ENCODE data around the gene GAREM1.

DNA sequence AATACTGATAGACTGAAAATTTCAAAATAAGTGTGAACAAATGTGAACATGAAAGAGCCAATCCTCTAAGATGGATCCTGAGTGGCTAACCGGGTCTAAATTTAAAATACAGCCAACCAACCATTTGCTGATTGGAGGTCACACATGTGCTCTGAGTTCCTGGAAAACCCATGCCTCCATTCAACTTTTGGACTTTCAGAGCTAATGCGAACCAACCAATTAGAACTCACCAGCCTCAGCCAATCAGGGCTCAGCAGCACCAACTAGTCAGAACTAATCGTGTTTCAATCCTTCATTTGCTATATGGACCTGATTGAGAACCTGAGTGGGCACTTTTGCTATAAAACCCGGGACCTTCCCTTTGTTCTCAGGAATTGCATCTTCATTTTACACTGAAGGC is 169.3 kb downstream of the GAREM1 start:
- TF ChIP-seq, protein P1, sequence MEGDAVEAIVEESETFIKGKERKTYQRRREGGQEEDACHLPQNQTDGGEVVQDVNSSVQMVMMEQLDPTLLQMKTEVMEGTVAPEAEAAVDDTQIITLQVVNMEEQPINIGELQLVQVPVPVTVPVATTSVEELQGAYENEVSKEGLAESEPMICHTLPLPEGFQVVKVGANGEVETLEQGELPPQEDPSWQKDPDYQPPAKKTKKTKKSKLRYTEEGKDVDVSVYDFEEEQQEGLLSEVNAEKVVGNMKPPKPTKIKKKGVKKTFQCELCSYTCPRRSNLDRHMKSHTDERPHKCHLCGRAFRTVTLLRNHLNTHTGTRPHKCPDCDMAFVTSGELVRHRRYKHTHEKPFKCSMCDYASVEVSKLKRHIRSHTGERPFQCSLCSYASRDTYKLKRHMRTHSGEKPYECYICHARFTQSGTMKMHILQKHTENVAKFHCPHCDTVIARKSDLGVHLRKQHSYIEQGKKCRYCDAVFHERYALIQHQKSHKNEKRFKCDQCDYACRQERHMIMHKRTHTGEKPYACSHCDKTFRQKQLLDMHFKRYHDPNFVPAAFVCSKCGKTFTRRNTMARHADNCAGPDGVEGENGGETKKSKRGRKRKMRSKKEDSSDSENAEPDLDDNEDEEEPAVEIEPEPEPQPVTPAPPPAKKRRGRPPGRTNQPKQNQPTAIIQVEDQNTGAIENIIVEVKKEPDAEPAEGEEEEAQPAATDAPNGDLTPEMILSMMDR (IDR thresholded peaks at IDR 0.05; ENCODE audit: insufficient read depth, low read depth, low read length) = no peak
- TF ChIP-seq EZH2 (IDR thresholded peaks at IDR 0.05; ENCODE audit: insufficient read depth, low read length) = no peak

Measured in astrocyte (in vitro differentiated cells and primary cell).